ENCODE measurements around the gene DBP.

The DBP gene

DNA sequence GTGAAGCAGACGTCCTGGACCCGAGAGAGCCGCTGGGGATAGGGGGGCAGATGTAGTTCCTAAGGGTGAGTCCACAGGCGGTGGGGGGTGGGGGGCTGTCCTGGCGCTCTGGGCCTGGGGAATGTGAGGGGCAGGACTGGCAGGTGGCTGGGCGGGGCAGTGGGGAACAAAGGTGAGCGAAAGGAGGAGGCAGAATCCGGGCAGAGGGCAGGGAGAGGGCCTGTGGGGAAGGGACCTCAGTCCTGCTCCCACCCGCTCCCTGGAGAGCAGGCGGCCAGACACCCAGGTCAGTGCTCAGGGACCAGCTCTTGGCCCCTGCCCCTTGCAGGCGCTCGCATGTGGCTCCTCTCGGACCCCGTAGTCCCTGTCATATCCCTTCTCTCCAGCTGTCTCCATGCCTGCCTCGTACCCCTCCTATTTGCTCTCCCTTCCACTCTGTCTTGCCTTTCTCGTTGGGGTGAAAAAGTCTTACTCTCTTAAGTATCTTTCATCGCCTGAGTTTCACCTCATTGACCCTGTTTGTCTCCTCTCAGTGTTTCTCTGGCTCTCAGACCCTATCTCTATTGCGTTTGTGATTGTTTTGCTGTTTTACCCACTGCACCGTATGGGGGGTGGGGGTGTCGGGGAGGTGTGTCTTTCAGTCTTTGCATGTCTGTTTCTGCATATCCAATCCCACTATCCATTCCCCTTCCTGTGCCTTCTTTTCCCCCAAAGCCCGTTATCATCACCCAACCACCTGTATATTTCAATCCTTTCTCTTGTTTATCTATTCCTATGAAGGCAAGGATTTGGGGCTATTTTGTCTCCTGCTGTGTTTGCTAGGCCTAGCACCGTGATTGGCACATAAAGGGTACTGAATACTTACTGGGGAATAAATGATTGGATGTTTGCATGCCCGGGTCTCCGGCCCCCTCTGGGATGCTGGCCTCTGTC, 12.1 kb downstream of the DBP start:
- DNase-seq: no peak

DNA sequence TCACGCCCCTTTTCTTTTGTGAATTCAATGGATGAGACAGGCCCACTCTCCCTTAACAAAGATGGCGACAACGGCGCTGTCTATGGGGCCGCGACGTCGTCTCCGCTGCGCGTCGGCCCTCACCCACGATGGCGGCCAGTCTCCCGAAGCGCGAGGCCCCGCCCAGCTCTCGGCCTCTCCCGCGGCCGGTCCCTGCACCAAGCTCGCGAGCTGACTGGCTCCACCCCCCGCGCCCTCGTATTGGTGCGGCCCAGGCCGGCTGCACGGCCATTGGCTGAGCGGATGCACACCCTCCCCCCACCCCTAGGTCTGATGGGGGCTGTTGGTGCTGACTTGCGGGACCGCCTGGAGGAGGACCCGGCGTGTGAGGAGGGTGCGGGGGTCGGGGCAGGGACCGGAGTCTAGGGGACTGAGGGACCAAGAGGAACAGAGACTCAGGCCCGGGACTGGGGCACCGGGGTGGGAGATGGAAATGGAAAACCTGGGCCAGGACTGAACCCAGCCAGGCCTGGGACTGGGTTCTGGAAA, 13.0 kb downstream of the DBP start:
- peak; percentile 96 to 98 for DNase-seq

DNA sequence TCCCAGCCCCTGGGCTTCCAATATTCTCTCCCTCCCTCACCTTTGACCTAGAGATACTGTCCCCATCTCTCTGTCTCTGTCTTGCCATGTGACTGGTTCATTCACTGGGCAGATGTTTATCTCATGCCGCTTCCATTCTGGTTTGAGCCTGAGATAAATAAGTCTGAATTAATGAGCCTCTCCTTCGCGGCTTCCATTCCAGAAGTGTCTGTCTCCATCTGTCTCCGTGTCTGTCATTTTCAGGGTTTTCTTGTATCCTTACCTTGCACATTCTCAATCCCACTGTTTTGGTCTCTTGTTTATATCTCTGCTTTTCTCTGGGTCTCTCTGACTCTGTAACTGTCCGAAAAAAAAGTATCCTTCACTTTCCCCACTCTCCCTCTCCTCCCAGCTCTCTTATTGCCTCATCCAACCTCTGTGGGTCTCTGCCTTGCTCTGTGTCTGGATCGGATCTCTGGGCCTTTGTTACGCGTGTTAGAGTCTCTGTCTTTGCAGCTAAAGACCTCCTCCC, 13.6 kb downstream of the DBP start:
- no peak for DNase-seq

DNA sequence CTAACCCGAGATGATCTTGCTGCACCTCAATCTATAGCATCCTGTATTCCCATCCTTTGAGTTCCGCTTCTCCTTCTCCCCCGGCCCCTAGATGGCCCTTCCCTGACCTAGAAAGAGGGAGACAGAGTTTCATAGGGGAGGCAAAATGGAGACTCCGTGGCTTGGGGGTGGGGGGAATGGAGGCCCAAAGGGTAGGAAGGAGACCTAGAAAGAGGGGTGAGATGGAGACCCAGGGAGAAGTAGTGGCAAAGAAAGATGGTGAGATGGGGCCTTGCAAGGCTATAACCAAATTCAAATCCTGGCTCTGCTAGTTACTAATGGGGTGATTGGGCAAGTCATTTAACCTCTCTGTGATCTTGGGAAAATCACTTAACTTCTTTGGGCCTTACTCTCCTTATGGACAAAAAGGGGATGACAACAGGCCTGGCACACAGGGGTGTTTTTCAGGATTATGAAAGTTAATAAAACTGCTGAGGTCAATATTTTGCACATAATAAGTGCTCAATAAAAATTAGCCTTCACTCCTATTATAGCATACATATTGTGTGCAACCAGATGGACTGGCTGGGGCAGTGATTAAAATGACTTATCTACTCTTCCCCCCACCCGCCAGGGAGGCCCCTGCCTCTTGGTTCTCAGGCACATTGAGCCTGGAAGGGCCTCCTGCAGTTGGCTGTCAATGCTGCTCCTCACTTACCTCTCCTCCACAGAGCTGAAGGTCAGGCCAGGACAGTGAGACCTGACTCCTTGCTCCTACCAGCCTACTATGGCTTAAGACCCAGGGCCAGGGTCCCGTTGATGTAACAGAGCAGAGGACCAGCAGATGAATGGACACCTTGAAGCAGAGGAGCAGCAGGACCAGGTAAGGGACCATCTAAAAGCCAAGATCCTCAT, 17.2 kb downstream of the DBP start:
- no peak for DNase-seq

DNA sequence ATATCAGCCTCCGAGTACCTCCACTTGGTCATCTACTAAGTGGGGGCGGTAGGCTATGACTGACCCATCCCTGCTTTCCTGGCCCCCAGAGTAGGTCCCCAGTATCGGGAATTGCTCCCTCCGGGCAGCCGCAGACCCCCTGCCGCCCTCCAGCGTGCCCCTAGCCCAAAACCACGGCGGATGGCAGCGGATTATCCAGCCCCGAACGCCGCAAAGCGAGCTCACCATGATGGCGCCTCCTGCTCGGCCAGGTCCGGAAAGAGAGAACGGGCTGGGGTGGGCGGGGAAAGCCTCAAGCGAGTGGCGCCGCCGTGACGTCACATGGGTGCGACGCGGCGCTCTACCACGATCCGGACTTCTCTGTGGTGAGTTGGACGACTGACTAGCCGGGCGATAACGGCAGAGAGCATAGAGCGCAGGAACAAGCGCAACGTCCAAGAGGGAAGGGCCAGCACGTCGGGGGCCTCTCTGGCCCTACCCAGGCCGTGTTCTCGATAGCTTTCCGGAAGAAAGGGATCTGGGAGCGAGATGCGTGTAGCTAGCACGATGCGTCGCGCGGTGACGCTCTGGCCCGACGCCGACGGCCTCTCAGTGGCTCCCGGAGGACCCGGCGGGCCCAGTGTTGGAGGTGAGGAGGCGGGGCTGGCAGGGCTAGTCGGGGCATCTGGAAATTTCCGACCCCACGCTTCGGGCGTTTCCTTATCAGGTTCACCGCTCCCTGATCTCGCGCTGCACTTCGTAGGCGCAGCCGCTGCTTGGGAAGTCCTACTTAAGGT, 18.1 kb downstream of the DBP start, which contains the start of the genes RPL18 and SPHK2:
TSS of gene RPL18 (minus strand) at position 263 of the 776 bp plus-strand sequence. CDS start at position 228, 35 bp downstream.
TSS of gene SPHK2 (plus strand) at position 591 of the 776 bp plus-strand sequence. CDS start 1,009 bp downstream, outside the sequence.
- peak; percentile 92 to 94 for DNase-seq

DNA sequence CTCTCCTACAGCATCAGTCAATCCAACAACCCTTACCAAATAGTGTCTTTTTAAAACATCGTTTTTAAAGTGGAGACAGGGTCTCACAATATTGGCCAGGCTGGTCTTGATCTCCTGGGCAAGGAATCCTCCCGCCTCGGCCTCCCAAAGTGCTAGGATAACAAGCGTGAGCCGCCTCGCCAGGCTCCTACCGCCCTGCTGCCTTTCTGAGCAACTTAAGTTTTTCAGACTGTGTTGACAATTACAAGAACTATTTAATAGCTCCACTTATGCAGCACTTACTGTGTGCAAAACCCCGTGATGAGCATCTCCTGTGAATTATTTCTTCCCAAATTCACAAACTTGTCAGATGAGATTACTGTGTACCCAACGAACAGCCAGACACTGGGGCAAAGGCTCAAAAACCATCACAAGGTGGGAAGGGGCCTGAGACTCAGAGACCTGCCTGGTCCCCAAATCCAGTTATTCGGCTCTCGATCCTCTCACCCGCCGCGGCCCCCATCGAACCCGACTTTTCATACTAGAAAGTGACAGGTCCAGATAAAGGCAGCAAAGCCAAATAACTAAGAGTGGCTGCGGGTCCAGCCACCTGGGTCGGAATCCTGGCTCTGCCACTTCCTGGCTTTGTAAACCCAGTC, 18.8 kb downstream of the DBP start:
- no peak for DNase-seq

DNA sequence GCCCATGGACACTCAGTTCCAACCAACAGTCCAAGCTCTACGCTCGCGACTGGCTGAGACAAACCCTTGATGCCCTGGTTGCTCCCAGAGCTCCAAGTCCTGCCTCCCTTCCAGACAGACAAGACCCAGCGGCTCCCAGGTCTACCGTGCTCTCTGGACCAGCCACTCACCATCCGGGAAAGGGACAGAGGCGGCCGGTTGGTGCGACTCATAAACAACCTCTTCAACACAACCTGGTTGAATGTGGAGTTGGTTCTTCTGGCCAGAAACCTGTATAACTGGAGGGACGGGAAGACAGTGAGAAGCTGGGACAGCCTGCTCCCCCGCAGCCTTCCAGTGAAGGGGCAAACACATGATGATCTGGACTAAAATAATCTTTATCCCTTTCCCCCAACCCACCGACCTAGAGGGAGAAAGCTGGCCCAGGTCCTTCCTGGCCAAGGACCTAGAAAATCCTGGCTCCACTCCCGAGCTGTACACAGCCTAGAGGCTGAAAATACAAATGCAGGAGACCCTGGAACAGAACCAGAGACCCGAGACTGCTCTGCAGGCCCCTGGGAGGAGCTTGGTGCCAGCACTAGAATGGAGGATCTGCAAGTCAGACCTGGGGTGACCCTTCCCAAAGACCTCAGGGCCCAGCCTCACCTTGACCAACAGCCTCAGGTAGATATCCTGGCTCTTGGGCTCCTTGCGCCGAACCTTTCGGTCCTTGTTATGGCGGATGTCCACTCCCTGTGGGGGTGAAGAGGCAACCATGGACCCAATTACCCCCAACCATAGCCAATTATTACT, 19.8 kb downstream of the DBP start:
- DNase-seq: no peak

DNA sequence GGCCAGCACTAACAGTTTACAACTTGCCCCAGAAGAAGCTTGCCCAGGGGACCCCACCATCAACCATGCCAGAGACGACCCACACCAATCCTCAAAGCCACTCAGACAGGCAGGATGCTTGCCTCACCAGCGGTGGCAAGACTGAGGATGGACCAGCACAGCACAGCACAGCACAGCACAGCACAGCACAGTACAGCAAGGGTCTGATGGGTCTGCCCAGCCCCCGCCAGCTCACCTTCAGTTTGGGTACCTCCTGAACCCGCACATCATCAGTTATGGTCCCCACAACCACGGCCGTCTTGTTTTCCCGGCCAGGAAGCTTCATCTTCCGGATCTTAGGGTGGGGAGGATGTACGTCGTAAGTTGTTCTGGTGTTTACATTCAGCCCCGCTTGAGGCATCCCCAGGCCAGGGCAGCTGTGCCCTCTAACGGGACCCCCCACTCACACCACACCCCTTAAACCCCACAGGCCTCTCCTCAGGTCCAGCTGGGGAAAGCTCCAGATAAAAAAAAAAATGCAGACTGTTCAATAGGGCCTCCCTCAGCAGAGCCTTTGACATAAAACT, 20.6 kb downstream of the DBP start:
- no peak for DNase-seq

DNA sequence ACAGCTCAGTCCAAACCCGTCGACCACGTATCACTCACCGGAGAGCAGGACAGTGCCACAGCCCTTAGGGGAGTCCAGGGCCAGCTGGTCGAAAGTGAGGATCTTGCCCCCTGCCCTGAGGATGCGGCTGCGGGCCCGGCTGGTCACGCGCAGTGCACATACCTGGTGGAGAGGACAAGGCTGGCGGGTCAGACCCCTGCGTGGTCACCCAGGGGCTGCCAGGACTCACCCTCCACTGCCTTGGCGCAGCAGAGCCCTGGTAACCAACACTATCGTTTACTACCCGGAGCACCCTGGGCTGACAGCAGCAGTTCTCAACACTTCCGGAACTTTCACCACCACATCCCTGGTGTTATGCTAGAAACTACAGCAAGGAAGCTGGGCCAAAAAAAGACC, 21.1 kb downstream of the DBP start:
- no peak for DNase-seq

DNA sequence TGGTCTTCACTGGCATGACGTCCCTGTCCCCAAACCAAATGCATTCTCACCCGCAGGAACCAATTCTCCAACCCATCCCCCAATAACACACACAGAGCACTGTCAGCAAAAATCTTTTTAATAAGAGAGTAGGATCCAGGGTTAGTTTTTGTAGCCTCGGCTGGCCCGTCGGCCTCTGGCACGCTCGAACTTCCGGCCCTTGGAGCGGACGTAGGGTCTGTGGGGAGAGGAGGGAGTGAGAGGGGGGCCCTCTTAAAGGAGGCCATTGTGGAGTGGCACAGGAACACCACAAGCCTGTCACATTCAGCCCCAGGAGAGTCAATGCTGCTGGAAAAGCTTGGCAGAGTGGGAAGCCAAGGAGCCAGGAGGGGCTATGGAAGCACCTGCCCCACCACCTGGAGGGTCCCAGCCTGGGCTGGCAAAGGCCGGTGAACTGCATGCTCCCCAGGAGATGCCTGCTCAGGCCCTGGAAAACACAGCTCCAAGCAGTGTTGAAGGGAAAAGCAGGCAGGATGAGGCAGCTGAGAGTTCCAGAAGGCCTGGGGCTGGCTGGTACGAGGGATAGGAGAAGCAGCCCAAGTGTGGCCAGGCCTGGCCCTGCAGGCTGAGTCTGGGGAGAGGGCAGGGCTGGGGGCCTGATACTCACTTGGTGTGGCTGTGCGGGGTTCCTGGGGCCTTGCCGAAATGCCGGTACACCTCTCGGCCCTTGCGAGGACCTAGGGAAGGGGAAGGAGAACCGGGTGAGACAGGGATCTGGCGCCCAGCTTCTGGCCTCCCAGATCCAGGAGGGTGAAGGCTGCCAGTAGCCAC, 21.7 kb downstream of the DBP start:
- no peak for DNase-seq

DNA sequence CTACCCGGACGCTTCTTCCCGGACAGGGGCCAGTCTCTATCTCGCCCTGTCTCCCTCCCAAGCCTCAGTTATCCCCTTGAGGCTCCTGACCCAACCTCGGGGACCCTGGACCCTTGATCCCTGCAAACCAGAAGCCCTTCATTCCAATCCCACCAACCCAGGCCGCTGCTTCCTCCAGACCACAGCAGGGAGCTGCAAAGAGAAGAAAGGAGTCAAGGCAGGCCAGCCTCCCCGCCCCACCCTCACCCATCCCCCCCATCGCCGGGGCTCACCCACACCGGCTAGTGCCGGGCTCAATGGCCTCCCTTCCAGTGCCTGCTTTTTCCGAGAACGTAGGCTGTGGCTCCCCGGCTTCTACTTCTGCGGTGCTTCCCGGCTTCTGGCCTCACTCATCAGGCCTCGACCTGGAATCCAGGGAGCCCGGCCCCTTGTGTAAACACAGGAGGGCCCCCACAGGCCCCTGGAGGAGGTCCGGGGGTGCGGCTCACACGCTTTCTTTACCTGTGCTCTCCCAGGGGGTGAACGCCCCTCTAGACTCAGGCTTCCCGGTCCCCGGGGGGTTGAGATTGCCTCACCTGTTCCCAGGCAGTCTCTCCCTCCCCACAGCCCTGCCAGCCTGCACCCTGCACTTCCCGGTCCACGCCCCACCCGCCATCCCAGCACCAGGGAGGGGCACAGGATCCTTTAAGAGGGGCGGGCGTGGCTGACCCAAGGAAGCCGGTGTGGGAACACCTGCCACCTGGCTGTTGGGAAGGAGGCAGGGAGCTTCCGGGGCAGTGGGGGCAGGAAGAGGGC, 22.5 kb downstream of the DBP start, which contains the start of gene FAM83E:
TSS of gene FAM83E (minus strand) at position 641 of the 795 bp plus-strand sequence. CDS start 1,704 bp downstream, outside the sequence.
- DNase-seq: no peak

DNA sequence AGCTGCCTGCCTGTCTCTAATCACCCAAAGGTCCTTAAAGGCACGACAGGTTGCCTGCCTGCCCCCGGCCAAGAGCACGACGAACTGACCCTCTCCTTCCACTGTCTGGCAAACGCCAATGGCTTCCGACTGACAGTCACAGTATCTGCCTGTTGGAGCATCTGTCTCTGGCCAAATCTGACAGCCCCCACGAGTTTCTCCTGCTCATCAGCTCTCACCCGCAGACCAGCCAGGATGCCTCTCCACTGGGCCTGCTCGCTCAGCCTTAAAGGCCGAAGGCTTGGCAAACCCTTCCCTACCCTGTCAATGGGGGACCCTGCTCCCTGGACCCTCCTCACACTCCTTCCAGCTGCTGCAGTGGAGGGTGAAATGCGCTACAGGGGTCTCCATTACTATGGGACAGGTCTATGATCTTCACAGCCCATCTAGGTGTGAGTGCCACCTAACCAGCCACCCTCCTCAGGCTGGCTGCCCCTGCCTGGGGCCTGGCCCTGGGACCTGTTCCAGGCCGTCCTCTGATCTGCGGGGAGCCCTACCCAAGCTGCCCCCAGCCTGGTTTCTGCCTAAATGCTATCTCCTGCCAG, 23.2 kb downstream of the DBP start:
- DNase-seq: no peak

DNA sequence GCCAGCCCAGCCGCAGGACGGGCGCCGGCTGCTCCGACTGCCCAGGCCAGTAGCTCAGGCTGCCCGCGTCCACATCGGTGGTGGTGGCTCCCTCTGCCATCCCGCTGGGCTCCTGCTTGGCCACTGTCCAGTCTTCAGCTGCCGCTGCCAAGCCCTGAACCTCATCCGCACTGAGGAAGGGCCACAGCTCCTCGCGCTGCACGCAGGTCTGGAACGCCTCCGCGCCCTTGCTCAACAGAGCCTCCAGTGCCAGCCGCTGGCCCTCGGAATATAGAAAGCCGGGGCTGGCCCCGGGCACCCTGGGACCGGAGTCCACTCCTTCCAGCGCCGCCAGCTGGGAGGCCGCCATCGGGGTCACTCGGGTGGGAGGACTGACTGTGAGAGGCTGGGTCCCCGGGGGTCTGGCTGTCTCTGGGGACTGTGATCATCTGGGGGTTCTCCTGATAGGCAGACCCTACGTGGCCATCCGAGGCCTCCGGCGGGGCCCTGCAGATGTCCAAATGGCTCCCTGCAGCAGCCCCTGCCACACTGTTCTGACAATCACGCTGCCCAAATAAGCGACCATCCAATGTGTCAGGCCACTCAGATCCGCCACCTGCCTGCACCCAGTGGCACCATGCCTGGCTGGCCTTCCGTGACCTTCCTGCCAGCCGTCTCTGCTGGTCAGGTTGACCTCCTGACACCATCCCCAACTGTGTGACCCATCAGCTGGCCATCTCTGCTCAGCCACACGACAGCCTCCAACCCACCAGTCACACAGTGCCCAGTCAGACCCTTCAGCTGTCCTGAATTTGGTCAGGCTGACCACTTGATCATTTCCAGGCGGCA, 23.9 kb downstream of the DBP start:
- DNase-seq: no peak

DNA sequence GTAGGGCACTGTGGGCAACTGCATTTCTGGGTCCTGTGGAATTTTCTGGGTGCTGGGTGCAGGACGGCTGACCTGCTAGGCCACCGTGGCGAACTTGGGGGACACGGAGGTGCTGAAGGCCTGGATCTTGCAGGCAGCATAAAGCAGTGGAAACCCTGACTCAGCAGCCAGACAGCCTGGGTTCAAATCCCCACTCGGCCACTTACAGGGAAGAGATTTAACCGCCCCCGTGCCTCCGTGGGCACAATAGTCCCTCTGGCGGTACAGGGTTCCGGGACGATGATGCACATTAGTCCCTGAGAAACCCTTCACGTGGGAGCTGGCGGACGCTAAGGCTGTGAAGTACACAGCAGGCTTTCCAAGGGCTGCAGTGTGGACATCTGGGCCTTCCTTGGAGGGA, 25.3 kb downstream of the DBP start:
- no peak for DNase-seq

DNA sequence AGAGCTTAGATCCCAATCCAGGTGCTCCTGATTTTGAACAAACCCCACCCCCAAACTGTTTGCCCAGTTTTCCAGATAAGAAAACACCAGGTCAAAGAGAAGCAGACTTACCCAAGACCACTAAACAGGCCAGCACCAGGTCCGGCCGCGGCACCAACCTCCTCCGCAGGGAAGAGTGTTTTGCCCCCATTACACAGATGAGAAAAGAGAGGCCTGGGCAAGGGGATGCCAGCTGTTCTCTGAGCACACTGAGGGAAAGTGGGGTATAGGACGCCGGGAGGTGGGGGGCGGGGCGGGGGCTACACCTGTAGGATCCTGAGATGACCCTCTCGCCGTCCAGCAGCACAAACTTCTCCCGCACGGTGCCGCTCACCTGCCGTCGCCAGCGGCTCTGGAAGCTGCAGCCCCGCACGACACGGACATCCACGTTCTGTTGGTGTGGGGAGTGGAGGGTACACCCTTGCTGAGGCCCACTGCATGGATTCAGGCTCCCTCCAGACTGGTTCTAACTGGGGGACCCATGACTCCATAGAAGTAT, 27.5 kb downstream of the DBP start:
- no peak for DNase-seq

DNA sequence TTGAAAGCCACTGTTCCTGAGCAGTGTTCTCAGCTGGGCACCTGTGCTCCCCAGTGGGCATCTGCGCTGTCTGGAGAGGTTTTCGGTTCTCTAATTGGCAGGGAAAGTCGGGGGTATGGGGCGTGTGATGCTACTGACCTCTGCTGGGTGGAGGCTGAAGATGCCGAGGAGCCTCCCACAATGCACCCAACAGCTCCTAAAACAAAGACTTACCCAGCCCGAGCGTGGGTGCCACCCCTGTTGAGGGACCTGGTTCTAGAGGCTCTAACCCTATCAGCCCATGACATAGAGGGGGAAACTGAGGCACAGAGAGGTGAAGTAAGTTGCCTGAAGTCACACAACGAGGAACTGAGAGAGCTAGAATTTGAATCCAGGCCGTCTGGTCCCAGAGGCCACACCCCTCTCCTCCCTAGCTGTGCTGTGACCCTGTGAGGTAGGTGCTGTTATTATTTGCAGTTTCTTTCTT, 28.3 kb downstream of the DBP start:
- peak in 1 of 2 donors; percentile 43 for DNase-seq

DNA sequence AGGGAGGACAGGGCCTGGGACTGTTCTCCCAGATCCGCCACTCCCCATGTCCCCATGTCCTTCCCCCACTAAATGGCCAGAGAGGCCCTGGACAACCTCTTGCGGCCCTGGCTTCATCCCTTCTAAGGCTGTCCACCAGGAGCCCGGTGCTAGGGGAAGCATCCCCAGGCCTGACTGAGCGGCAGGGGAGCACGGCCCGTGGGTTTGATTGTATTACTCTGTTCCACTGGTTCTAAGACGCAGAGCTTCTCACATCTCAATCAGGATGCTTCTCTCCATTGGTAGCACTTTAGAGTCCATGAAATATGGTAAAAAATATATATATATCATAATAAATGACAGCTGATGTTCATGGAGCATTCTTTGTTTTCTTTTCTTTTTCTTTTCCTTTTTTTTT, 29.8 kb downstream of the DBP start:
- no peak for DNase-seq
